ENCODE measurements around the gene CDH20. TPM values are rescaled to one million over a fixed set of nuclear protein-coding genes. Genes with fewer than 3 reads are reported as not detected.

The CDH20 gene
- polyA plus RNA-seq, 3 donors = not detected

DNA sequence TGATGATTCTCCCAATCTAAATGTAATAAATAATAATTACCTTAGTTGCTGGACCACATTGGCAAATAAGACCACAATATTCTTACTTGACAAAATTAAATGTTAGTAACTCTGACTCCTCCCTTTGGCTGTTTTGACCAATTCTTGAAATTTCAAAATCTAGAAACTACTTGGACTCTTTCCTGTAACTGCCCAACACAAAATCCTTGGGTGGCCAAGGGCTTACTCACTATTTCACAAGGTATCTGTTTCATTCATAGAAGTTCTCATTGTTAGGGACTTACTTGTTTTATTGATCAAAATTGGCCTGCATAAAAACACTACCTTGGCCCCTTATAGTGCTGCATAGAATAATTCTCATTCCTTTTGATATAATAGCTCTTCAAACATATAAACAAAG, 19.4 kb downstream of the CDH20 start:
- Histone ChIP-seq H3K9ac (ENCODE audit: insufficient read depth, low read length, poor library complexity, severe bottlenecking) (no peak overlapping the region), H3K9me3 (replicated peaks in 1 of 2; ENCODE audit: control insufficient read depth in 1 of 2, insufficient read depth in 1 of 2, low read length in 2 of 2) (no peaks in the 10 kb centered on the region), H3K27ac (ENCODE audit: low read depth in 1 of 2, low read length in 2 of 2) (no peak overlapping the region), H3K36me3 (replicated peaks in 1 of 2; ENCODE audit: control insufficient read depth in 1 of 2, insufficient read depth in 2 of 2, low read length in 2 of 2) (no peaks in the 10 kb centered on the region), H3K4me1 (ENCODE audit: control insufficient read depth in 1 of 2, insufficient read depth in 2 of 2, low read length in 2 of 2) (no peaks in the 10 kb centered on the region), H3K4me3 (replicated peaks in 1 of 3; ENCODE audit: low read depth in 2 of 3, low read length in 3 of 3) (no peak overlapping the region), H4K20me1 (ENCODE audit: insufficient read depth, low read length) (no peaks in the 10 kb centered on the region), H3K4me2 (replicated peaks; ENCODE audit: extremely low read depth, low read length, poor library complexity, severe bottlenecking) (no peak overlapping the region), H3K27me3 (ENCODE audit: control insufficient read depth in 2 of 2, insufficient read depth in 2 of 2, low read length in 2 of 2) (no peaks in the 10 kb centered on the region), H3K79me2 (ENCODE audit: insufficient read depth, low read length) (no peaks in the 10 kb centered on the region), H2AFZ (ENCODE audit: insufficient read depth, low read depth, low read length, poor library complexity, severe bottlenecking) (no peak overlapping the region)
- Mint-ChIP-seq H3K27me3 (ENCODE audit: low read depth in 3 of 3) (peaks cover 4 to 5% (median 4%) of the 10 kb centered on the region in 3 donors), H3K4me1 (no peaks in the 10 kb centered on the region), H3K36me3 (no peaks in the 10 kb centered on the region), H3K4me3 (no peak overlapping the region), H3K27ac (no peak overlapping the region), H3K9me3 (peaks cover 0 to 2% (median 0%) of the 10 kb centered on the region in 7 donors)
- no peak for DNase-seq
- intact Hi-C loops (cut with micrococcal nuclease) = no loop called here
- TF ChIP-seq, protein P1, sequence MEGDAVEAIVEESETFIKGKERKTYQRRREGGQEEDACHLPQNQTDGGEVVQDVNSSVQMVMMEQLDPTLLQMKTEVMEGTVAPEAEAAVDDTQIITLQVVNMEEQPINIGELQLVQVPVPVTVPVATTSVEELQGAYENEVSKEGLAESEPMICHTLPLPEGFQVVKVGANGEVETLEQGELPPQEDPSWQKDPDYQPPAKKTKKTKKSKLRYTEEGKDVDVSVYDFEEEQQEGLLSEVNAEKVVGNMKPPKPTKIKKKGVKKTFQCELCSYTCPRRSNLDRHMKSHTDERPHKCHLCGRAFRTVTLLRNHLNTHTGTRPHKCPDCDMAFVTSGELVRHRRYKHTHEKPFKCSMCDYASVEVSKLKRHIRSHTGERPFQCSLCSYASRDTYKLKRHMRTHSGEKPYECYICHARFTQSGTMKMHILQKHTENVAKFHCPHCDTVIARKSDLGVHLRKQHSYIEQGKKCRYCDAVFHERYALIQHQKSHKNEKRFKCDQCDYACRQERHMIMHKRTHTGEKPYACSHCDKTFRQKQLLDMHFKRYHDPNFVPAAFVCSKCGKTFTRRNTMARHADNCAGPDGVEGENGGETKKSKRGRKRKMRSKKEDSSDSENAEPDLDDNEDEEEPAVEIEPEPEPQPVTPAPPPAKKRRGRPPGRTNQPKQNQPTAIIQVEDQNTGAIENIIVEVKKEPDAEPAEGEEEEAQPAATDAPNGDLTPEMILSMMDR (IDR thresholded peaks at IDR 0.05) = no peak

DNA sequence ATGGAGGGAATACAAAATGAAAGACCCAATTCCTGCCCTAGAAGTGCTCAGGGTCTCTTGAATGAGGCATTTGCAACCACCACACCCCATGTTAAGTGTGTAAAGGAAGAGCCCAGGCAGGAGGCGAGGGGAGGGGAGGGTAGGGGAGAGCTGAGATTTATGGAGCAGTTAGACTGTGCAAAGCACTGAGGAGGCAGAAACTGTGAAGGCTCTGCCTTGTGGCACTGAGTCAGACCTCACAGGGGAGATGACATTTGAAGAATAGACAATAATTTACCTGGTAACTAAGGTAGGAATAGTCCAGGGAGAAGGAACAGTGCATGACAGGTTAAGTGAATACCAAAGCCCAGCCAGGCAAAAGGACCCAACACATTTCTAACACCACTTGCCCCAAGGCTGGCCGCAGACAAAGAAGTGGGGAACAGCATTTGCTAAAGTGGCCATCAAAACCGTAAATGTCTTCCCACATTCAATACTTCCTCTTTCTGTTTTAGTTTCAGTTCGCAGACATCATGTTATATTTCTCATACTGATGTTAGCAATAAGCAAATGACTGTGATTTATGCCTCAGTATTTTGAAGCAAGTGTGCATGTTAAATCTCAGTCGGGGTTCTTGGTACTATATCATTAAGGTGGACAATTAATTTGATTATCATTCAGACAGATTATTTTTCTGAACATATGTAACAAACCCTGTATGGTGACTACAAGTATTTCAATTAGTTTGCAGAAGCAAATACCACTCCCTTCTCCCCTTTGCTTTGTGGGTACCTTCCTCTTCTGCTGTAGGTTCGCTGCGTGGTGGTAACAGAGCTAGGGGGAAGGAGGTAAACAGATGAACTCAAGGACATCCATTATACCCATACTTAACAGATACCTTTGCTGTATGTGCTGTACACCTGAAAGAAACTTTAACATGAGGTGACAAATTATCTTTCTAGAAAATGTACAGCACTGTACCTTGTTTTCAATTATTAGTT, 27.5 kb downstream of the CDH20 start:
- Histone ChIP-seq H3K4me3 (replicated peaks in 1 of 3; ENCODE audit: low read depth in 2 of 3, low read length in 3 of 3) (peak overlapping the region in 2 of 3 experiments; percentile 14 to 57), H3K27ac (ENCODE audit: low read depth in 1 of 2, low read length in 2 of 2) (no peak overlapping the region), H3K36me3 (replicated peaks in 1 of 2; ENCODE audit: control insufficient read depth in 1 of 2, insufficient read depth in 2 of 2, low read length in 2 of 2) (no peaks in the 10 kb centered on the region), H3K4me2 (replicated peaks; ENCODE audit: extremely low read depth, low read length, poor library complexity, severe bottlenecking) (peak overlapping the region; percentile 59), H3K9me3 (replicated peaks in 1 of 2; ENCODE audit: control insufficient read depth in 1 of 2, insufficient read depth in 1 of 2, low read length in 2 of 2) (no peaks in the 10 kb centered on the region), H3K4me1 (ENCODE audit: control insufficient read depth in 1 of 2, insufficient read depth in 2 of 2, low read length in 2 of 2) (no peaks in the 10 kb centered on the region), H3K79me2 (ENCODE audit: insufficient read depth, low read length) (no peaks in the 10 kb centered on the region), H4K20me1 (ENCODE audit: insufficient read depth, low read length) (no peaks in the 10 kb centered on the region), H2AFZ (ENCODE audit: insufficient read depth, low read depth, low read length, poor library complexity, severe bottlenecking) (no peak overlapping the region), H3K27me3 (ENCODE audit: control insufficient read depth in 2 of 2, insufficient read depth in 2 of 2, low read length in 2 of 2) (no peaks in the 10 kb centered on the region), H3K9ac (ENCODE audit: insufficient read depth, low read length, poor library complexity, severe bottlenecking) (no peak overlapping the region)
- 83% methylated on average over 1 of the region's 7 CpGs for WGBS (ENCODE audit: insufficient coverage)
- H3K4me3 Mint-ChIP-seq = peak overlapping the region; percentile 4 to 54
- H3K9me3 Mint-ChIP-seq = peaks cover 0 to 7% (median 2%) of the 10 kb centered on the region in 7 donors
- peak overlapping the region in 1 of 7 donors; percentile 28 for H3K27ac Mint-ChIP-seq
- peak in 2 of 3 donors; percentile 1 to 3 for DNase-seq
- intact Hi-C loops (cut with micrococcal nuclease) = no loop called here
- H3K4me1 Mint-ChIP-seq = peaks cover 9% of the 10 kb centered on the region
- TF ChIP-seq, protein P1 (IDR thresholded peaks at IDR 0.05) = no peak
- no peaks in the 10 kb centered on the region for H3K36me3 Mint-ChIP-seq
- H3K27me3 Mint-ChIP-seq (ENCODE audit: low read depth in 3 of 3) = peaks cover 5 to 9% (median 7%) of the 10 kb centered on the region in 3 donors
